GM10847 (cell line): ENCODE results near the gene ZNF337.

Experiments used
- POLR2A ChIP-seq: IDR thresholded peaks from 2 replicates; pipeline ENCODE4 v1.6.1; 2011; ENCODE audit not compliant: insufficient read length; ENCODE audit errors: extremely low read depth

The ZNF337 gene

GRCh38 chr20:25696371-25697131, at the start of gene ZNF337:
TSS of gene ZNF337 (minus strand) at chr20:25696853. CDS start at chr20:25686417, 10,436 bp downstream.
- TF ChIP-seq POLR2A: peak; percentile 40

GRCh38 chr20:25745738-25746137, 49.1 kb upstream of the ZNF337 start:
- TF ChIP-seq POLR2A: no peak

- TF ChIP-seq POLR2A: no peak
Measured at GRCh38 chr20:25745100-25745499, 48.4 kb upstream of the ZNF337 start.

GRCh38 chr20:25744261-25744660, 47.6 kb upstream of the ZNF337 start:
- TF ChIP-seq POLR2A: no peak

GRCh38 chr20:25741088-25741487, 44.4 kb upstream of the ZNF337 start:
- no peak for TF ChIP-seq POLR2A

GRCh38 chr20:25739615-25740320, 43.1 kb upstream of the ZNF337 start:
- no peak for TF ChIP-seq POLR2A

- TF ChIP-seq POLR2A: no peak
Measured at GRCh38 chr20:25738198-25738597, 41.5 kb upstream of the ZNF337 start.

GRCh38 chr20:25733903-25734302, 37.2 kb upstream of the ZNF337 start:
- no peak for TF ChIP-seq POLR2A

- TF ChIP-seq POLR2A: no peak
Measured at GRCh38 chr20:25730862-25731261, 34.2 kb upstream of the ZNF337 start.

GRCh38 chr20:25726357-25726756, 29.7 kb upstream of the ZNF337 start:
- no peak for TF ChIP-seq POLR2A

- TF ChIP-seq POLR2A: no peak
Measured at GRCh38 chr20:25725639-25726038, 29.0 kb upstream of the ZNF337 start.

- TF ChIP-seq POLR2A: no peak
Measured at GRCh38 chr20:25723975-25724374, 27.3 kb upstream of the ZNF337 start.

- no peak for TF ChIP-seq POLR2A
Measured at GRCh38 chr20:25720285-25720684, 23.6 kb upstream of the ZNF337 start.

GRCh38 chr20:25707695-25708094, 11.0 kb upstream of the ZNF337 start:
- no peak for TF ChIP-seq POLR2A

GRCh38 chr20:25706793-25707192, 10.1 kb upstream of the ZNF337 start:
- TF ChIP-seq POLR2A: no peak

- no peak for TF ChIP-seq POLR2A
Measured at GRCh38 chr20:25705830-25706351, 9.2 kb upstream of the ZNF337 start.
